GM20000 (cell line): ENCODE results near the gene MYADML2.
"Not testable (repeated sequence)": the region's sequence is repeated elsewhere in the genome, so short reads cannot be mapped to it uniquely, and the experiment has no call there.

Experiments used
- DNase-seq: peaks from one replicate; pipeline ENCODE4 v3.0.0; 2012; ENCODE audit warnings: low spot score
- TF ChIP-seq, protein P1 (sequence below): IDR thresholded peaks from 2 replicates; pipeline ENCODE4 v1.5.1; 2012; ENCODE audit warnings: mild to moderate bottlenecking, control low read depth; ENCODE audit errors: extremely low read depth, missing control alignments

MYADML2 gene

DNA sequence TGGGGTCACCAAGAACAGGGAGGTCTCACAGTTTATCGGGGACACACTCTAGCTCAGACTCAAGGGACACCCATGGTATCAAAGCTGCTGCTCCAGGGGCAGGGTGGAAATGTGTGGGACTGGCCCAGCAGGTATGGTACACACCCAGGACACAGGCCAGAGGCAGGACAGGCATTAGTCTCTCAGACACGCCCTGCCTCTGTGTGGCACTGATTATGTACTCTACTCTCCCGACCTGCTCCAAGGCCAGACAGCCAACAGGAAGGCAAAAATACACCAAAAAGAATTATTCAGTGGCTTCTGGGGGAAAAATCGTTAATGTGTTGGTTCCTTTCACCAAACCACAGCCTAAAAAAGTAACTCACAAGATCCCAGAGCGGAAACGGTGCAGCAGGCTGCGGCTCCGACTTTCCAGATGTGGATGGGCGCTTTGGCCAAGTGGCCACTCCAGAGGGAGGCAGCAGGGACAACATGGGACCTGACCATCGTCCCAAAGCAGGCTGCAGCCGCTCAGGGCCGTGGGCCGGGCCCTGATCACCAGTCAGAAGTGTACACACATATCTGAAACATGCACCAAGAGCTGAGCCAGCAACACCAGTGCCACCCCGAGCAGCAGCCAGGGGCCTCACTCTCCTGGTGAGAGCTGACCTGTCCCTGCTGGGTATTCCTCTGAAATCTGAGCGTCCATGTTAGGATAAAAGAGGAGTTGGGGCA lies 28.0 kb downstream of the MYADML2 start:
- no peak for DNase-seq

DNA sequence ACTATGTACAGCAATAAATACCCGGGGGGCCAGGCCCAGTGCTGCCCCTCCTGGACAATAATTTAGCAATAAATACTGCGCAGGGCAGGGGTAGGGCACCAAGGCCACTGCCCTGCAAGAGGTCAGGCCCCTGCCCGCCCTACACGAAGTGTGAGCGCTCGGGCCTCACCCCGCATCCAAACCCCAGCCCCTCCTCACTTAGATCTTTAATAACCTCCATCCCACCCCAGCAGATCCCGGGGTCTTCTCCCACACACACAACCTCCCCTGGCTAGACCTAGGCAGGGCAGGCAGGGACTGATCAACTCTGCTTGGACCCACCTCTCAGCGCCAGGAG lies 28.7 kb downstream of the MYADML2 start:
- not testable (repeated sequence) for DNase-seq

More for the DNA sequence above, 28.0 kb downstream of the MYADML2 start:
- TF ChIP-seq, protein P1, sequence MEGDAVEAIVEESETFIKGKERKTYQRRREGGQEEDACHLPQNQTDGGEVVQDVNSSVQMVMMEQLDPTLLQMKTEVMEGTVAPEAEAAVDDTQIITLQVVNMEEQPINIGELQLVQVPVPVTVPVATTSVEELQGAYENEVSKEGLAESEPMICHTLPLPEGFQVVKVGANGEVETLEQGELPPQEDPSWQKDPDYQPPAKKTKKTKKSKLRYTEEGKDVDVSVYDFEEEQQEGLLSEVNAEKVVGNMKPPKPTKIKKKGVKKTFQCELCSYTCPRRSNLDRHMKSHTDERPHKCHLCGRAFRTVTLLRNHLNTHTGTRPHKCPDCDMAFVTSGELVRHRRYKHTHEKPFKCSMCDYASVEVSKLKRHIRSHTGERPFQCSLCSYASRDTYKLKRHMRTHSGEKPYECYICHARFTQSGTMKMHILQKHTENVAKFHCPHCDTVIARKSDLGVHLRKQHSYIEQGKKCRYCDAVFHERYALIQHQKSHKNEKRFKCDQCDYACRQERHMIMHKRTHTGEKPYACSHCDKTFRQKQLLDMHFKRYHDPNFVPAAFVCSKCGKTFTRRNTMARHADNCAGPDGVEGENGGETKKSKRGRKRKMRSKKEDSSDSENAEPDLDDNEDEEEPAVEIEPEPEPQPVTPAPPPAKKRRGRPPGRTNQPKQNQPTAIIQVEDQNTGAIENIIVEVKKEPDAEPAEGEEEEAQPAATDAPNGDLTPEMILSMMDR, result no peak

DNA sequence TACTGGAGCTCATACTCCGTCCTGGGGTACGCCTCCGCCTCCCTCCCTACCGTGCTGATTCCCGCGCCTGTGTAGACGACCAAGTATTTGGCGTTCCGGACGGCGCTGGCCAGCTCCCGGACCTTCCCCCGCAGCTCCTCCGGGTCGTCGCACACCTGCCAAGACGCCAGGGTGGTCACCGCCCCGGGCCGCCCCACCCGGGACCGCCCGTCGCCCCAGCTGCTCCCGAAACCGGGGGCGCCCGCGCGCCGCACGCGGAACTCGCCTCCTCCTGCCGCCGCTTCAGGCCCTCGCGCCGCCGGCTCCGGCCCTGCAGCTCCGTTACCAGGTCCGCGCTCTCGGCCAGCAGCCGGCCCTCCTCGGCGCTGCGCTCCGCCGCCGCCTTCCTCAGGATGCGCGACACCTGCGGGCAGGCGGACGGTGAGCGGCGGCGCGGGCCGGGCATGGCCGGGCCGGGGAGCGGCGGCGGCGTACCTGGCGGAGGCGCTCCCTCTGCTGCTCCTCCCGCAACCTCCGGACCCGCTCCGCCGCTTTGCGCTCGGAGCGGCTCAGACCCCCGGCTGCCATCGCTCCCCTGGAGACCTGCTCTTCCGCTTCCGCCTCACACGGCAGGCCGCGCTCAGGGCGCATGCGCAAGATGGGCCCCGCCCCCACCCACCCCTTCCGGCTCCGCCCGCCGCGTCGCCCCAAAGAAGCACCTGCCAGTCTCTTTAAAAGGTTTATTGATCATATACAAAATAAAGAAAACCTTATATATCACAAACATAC lies 29.3 kb downstream of the MYADML2 start, which contains the start of gene SIRT7:
Gene SIRT7, minus strand, starts transcription at position 612 of the 768 bp plus-strand sequence. Its CDS starts 45 bp downstream, at position 567.
- peak; percentile 99 for DNase-seq
- TF ChIP-seq, protein P1, result no peak

DNA sequence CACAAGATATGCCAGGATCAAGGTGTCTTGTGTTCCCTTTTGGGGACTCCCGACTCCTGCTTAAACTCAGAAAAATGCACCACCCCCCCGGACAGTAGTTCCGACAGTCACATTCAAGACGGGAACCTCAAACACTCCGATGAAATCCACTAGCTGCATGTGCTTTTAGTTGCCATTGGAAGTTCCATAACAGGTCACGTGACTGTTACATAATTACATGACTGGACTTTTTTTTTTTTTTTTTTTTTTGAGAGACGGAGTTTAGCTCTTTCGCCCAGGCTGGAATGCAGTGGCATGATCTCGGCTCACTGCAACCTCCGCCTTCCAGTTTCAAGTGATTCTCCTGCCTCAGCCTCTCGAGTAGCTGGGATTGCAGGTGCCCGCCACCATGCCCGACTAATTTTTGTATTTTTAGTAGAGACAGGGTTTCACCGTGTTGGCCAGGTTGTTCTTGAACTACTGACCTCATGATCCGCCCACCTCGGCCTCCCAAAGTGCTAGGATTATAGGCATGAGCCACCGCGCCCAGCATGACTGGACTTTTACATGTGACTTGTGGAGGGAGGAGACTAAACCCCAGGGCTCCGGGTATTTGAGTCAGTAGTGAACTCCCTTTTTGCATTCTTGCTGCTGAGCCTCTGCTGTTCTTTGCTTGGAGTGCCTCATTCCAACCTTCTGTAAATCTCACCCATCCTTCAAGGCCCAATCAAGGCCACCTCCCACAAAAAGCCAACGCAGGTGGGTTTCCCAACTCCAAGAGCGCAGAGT lies 30.6 kb downstream of the MYADML2 start:
- DNase-seq, result no peak
- TF ChIP-seq, protein P1, result no peak

DNA sequence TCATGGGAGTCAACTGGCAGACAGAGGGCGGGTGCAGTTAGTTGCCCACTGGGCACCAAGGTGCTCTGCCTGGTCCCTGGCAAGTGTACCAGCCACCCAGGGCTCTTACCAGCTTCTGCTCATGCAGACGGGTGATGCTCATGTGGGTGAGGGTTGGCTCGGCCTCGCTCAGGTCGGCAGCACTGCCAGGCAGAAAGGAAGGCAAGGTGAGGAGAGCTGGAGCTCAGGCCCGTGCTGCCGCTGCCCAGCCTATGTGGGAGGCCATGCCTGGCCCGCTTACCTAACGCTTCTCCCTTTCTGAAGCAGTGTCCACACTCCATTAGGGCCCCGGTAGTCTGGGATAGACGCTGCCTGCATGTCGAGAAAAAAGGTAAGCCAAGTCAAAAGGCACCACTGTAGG lies 31.7 kb downstream of the MYADML2 start:
- TF ChIP-seq, protein P1, result no peak
- DNase-seq, result no peak

DNA sequence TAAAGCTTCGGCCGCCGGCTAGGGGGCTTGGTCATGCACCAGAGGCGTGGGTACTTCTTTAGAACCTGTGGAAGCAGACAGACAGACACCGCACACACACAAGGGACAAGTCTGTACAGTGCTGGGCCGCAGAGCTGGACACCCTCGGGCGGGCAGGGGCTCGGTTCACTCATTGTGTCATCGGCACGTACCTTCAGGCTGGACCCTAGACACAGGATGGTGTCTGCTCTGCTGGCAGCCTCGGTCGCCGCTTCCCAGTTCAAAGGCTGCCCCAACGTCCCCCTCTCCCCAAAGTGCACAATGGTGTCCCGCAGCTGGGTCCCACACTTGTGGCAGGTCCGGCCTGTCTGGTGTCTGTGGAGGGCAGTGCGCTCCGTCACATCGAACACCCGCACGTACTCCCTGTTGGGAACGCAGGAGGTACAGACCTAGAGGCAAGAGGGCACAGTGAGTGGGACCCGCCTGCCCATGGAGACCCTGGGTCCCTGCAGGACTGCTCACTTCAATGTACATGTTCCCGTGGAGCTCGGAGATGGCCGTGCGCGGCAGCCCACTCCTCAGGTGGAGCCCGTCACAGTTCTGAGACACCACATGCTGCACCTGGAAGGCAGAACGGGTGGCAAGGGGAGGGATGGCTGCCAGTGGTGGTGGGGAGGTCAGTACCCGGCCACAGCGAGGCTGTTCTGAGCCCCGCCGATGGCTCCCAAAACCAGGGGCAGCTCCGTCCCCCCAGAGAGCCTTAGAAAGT lies 32.8 kb downstream of the MYADML2 start:
- TF ChIP-seq, protein P1, result no peak
- DNase-seq, result no peak

DNA sequence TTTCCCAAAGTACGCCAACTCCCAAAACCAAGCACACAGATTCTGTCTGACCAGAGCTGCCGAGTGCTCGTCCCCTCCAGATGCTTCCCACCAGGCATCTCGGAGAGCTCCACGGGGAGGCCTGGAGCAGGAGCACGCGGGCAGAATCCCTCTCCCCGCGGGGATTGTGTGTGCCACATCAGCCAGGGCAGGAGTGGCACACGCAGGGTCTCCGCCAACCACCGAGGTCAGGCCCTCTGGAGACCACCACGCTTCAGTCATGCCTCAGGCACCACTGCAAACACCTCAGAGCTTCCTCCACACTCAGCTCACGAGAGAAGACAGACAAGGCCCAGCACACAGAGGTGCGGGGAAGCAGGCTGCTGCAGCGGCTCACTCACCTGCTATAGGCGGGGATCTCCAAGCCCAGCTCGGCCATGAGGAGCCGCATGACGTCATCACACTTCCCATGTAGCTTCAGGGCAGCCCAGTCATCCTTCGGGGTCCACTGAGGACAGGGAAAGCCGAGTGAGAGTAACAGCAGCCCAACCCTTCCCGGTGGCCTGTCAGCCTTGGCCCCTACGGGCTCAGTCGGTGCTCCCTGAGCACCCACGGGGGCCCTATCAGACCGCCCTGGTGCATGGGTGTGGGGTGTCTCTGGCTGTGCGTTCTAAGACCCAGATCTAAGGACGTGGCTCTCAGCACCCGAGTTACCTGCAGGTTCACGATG lies 33.5 kb downstream of the MYADML2 start:
- TF ChIP-seq, protein P1, result no peak

More for the DNA sequence above, 33.5 kb downstream of the MYADML2 start:
- DNase-seq, result no peak
